GM21360 (cell line): ENCODE data around the gene ACTR5.
"Not testable (repeated sequence)": the region's sequence is repeated elsewhere in the genome, so short reads cannot be mapped to it uniquely, and the experiment has no call there.

ENCODE experiments used
- ATAC-seq: cut with Tn5 transposase; IDR thresholded peaks from one replicate; pipeline ENCODE4 v1.9.1; 2021; ENCODE audit warnings: mild to moderate bottlenecking, moderate library complexity; ENCODE audit not compliant: unreplicated experiment

ACTR5 gene

DNA sequence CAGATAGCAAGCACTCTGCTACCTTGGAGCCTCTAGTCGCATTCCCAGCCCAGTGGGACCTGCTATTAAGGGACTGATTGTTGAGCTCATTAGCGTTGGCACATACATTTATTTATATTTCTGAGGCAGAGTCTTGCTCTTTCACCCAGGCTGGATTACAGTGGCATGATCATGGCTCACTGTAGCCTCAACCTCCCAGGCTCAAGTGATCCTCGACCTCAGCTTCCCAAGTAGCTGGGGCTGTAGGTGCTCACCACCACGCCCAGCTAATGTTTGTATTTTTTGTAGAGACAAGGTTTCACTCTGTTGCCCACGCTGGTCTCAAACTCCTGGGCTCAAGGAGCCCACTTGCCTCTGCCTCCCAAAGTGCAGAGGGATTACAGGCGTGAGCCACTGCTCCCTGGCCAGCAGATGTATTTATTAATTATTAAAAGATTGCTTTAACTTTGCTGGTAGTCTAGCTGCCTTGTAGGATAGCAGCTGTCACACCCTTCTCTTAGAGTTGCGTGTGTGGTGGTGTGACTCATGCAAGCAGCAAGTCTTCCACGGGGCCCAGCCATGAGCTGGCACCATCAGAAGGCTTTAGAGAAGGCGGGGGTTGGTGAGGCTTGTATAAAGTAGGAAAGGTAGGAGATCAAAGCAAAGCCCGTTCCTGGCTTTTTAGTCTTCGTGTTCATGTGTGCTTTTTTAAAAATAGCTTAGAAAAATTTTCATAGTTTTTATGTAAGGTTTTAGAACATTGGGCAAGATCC is 16.5 kb downstream of the ACTR5 start:
- ATAC-seq: no peak

DNA sequence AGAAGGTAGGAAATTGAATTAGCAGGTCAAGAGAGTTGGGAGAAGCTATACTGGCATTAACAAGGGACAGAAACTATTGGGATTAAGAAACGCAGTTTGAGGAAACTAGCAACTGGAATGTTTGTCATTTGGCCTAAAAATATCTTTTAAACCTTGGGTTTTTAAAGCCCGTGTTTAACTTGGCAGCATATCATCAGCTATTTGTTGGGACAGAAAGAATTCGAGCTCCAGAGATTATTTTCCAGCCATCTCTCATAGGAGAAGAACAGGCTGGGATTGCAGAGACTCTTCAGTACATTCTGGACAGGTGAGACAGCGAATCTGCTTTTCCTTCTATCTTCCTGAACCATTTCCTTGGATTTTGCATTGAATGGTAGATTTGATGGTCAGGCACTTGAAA is 17.8 kb downstream of the ACTR5 start:
- no peak for ATAC-seq

DNA sequence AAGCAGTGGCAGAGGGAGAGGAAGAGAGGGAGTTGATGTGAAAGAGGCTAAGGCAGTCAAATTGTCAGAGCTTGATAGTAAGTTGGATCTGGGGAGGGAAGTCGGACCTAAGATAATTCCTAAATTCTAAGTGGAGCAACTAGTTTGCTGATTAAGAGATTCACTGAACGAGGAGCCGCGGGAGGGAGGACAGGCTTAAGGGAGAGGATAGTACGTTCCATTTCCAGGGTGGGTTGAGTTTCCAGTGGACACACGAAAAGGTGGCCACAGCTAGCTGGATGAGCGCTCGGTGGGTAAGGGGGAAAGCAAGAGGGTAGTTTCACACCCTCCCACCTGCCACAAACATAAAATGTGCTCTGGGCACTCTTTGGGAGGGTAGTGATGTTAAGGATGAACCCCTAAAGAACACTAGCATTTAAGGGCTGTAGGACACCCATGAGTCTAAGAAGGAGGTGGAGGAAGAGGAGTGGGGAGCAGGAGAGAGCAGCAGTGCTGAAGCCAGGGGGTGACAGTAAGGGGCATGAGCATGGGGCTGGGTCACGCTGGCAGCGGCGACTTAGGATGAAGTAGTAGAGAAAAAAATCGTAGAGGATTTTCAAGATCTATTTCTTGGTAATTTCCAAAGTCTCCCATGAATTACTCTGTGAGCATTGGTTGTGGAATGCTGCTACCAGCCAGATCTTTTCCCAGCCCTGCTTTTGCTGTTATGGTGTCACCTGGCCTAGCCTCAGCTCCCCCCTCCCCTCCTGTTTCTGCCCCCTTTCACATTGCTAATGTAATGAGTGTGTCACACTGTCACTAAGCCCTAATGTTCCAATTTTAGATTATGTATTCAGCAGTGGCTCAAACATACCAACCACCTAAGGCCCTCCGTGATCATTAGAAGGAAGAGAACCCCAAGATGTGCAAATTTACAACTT is 21.4 kb downstream of the ACTR5 start:
- no peak for ATAC-seq

DNA sequence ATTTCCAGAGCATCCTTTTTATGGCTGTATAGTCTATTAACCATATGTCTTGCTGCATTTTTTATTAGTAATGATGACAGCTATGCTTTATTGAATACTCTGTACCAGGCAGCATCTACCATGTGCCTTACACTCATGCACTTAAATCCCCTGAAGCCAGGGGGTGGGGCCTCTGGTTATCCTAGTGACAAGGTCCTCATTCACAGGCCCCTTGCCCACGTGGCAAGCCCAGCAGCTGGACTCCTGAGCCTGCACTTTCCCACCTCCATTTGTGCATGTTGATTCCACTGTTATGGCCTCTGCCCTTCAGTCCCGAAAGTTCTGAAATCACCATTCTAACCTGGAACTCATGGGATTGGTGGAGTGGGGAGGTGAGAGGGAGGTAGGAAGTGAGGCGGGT is 22.3 kb downstream of the ACTR5 start:
- no peak for ATAC-seq

DNA sequence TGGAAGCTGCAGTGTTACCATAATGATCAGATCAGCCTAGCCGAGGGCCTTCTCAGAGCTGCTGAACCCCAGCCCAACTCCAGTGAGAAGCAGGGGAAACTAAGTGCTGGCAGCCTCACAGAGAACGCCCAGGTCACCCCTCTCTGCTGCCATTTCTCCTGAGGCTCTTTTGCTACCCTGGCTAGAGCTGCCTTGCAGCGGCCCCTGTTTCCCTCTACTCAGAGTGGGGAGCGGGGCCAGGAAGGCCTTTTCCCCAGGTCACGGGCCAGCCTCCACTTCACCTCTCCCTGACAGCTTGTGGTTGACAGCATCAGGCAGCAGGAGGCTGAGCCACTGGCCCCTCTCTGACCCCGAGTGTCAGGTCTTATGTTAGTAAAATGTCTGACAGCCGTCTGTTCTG is 22.7 kb downstream of the ACTR5 start:
- ATAC-seq: no peak

DNA sequence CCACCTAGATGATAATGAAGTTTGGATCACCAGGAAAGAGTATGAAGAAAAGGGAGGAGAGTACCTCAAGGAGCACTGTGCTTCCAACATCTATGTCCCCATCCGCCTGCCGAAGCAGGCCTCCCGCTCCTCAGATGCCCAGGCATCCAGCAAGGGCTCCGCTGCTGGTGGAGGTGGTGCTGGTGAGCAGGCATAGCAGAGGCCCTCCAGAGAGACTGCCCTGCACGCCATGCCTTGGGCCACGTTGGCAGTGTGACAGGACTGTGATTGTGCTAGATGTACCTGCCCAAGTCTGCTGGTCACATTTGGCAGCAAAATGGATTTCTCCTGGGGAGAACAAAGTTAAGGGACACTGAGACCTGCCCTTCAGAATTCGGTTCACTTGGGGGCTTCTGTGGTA is 23.4 kb downstream of the ACTR5 start:
- no peak for ATAC-seq

DNA sequence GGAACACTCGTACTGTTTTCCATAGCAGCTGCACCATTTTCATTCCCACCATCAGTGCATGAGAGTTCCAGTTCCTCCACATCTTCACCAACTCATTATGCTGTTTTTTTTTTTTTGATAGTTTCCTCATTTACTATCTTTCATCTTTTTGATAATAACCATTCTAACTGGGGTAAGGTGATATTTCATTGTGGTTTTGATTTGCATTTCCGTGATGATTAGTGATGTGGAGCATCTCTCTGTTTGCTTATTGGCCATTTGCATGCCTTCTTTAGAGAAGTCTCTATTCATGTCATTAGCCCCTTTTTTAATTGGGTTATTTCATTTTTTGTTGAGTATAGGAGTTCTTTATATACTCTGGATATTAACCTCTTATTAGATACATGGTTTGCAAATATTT is 25.9 kb downstream of the ACTR5 start:
- ATAC-seq: no peak

DNA sequence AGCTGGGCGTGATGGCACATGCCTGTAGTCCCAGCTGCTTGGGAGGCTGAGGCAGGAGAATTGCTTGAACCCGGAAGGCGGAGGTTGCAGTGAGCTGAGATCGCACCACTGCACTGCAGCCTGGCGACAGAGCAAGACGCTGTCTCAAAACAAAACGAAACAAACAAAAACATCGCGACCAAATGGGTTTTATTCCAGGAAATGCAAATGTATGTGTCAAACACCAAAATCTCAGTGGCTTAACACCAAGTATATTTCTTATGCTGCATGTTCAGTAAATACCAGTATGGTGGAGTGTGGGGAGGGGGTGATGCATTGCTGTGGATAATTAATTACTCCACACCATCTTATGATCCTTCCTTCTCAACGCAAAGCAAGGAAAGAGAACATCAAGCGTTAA is 28.1 kb downstream of the ACTR5 start:
- no peak for ATAC-seq

DNA sequence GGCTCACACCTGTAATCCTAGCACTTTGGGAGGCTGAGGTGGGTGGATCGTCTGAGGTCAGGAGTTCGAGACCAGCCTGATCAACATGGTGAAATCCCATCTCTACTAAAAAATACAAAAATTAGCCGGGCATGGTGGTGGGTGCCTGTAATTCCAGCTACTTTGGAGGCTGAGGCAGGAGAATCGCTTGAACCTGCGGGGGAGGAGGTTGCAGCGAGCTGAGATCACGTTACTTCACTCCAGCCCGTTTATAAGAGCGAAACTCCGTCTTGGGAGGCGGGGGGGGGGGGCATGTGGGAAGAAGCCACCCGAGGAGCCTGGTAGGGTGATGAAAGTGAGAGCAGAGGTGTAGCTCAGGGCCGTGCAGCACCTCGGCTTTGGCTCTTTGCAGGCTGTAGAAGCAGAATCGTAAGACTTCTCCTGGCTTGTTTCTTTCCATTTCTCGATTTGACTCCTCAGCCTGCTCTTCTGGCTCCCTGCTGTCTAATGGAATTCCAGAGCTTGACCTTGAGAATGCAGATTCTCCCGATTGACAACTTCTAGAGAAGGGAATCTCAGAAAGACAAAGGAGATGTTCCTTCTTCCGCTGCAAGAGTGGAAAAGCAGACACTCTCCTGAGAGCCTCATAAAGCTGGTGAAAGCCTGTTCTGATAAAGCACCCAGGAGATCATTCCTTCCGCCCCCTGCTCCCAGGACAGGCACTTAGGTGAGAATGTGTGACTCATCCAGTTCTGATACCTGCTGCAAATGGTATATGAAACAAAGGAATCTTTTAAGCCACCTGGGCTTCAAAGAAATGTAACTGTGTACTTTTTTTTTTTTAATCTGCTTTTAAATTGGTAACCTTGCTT is 31.2 kb downstream of the ACTR5 start:
- ATAC-seq: no peak

DNA sequence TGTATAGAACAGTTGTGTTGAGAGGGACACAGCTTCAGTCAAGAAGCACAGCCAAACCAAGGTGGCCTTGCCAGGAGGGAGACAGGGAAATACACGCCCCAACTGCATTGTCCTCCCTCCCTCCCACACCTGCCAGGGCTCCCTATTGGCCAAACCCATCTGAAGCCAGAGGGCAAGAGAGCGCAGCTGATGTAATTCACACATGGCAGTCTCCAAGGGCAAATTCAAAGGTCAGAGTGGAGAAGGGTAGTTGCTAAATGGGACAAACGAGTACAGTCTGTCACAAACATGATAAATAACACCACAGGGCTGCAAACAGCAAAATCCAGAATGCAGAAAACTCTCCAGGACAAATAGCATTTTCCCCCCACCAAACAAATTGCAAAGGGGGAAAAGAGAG is 34.0 kb downstream of the ACTR5 start:
- no peak for ATAC-seq

DNA sequence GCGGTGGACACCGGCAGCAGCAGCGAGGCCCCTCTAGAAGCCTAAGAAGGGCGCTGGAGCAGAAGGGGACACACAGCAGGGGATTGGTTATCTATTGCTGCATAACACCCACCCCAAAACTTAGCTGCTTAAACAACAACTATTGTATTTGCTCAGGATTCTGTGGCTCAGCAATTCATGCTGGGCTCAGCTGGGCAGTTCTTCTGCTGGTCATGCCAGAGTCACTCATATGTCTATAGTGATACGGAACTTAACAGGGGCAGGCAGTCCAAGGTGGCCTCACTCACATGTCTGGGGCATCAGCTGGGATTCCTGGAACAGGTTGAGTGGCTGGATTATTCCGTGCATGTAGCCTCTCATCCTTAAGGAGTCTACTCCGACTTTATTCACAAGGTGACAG is 39.6 kb downstream of the ACTR5 start:
- no peak for ATAC-seq

DNA sequence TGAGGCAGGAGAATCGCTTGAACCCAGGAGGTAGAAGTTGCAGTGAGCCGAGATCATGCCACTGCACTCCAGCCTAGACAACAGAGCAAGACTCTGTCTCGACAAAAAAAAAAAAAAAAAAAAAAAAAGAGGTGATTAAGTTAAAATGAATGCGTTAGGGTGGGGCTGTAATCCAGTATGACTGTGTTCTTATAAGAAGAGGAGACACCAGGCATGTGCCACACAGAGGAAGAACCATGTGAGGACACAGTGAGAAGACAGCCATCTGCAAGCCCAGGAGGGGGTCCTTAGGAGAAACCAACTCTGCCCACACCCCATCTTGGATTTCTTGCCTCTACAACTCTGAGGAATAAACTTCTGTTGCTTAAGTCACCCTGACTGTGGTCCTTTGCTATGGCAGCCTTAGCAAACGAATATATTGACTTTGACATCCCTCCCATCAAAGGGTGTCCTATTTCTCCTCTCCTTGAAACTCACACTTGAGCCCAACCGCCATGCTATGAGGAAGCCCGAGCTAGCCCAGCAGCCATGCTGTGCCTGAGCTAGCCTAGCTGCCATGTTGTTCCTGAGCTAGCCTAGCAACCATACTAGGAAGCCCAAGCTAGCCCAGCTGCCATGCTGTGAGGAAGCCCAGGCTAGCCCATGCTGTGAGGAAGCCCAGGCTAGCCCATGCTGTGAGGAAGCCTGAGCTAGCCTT is 41.4 kb downstream of the ACTR5 start:
- ATAC-seq: no peak

DNA sequence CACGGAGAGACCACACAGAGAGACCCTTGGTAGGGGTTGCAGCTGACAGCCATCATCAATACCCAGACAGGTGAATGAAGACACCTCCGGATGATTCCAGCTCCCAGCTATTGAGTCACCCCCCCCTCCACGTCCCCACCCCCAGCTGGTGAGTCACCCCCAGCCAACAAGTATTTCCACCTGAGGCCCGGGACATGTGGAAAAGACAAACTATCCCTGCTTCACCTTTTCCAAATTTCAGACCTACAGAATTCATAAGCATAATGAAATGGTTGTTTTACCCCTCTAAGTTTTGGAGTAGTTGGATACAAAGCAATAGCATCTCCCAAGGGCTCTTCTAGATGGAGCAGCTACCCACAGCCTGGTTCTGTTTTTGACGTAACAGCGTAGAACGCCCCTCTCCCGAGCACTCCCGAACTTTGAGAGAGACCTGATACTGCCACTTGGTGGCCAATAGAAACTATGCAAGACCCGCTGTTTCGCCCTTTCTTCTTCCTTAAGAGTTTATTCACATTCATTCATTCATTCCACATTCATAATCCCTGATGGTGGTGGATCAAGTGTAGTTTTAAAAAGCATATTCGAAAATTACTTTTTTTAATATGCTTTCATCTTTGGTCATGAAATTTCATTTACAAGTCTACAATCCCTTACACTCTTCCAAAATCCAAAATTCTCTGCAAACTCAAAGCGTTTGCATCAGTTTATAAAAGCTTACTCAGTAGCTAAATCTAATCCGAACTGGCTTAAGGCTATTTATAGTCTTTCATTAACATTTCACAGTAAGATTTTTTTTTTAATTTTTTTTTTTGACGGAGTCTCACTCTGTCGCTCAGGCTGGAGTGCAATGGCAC is 42.2 kb downstream of the ACTR5 start:
- no peak for ATAC-seq

DNA sequence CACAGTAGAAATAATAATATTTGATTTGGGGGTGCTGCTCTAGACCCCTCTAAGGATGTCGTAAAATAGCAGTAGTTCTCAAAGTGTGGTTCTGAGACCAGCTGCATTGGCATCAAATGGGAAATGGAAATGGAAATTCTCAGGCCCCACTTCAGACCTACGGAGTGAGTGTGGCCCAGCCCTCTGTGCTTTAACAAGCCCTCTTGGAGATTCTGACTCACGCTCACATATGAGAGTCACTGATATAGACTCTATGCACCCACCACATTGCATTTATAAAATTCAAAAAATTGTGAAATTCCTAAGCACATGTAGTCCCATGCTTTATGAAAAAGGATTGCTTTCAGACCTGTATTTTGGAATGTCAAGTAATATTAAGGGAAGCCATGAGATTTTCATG is 43.0 kb downstream of the ACTR5 start:
- no peak for ATAC-seq

DNA sequence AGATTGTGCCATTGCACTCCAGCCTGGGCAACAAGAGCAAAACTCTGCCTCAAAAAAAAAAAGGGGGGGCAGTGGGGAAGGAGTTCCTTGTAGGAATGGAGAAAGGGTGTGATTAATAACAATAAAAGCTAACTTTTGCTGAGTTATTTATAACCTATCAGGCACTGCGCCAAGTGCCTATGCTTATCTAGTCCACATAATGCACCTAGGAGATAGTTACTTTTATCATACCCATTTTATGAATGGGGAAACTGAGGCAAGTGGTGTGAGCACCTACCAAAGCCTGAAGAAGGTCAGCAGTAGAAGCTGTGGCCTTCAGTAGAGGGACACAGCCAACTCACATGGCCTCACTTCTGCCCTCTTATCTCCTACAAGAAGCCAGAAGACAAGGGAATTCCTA is 43.7 kb downstream of the ACTR5 start:
- no peak for ATAC-seq

DNA sequence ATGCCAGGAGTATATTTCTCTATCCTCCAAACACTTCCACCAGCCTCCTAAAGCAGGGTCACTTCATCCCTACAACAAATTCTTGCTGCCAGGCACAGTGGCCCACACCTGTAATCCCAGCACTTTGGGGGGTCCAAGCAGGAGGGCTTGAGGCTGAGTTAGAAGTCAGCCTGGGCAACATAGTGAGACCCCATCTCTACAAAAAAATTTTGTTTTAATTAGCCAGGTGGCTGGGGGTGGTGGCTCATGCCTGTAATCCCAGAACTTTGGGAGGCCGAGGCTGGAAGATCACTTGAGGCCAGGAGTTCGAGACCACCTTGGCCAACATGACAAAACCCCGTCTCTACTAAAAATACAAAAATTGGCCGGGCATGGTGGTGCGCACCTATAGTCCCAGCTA is 45.8 kb downstream of the ACTR5 start:
- ATAC-seq: not testable (repeated sequence)

DNA sequence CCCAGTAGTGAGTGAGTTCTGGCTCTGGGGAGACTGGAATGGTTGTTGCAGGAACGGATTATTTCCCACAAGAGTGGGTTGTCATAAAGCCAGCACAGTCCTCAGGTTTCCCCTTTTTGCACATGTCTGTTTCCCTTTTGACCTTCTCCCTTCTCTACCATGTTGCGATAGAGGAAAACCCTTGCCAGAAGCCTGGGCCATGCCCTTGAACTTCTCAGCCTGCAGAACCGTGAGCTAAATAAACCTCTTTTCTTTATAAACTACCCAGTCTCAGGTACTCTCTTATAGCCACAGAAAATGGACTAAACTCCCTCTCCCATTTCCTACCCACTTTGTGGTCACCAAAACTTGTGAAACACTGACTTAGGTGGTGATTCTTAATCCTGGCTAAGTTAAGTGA is 50.0 kb downstream of the ACTR5 start:
- ATAC-seq: no peak

DNA sequence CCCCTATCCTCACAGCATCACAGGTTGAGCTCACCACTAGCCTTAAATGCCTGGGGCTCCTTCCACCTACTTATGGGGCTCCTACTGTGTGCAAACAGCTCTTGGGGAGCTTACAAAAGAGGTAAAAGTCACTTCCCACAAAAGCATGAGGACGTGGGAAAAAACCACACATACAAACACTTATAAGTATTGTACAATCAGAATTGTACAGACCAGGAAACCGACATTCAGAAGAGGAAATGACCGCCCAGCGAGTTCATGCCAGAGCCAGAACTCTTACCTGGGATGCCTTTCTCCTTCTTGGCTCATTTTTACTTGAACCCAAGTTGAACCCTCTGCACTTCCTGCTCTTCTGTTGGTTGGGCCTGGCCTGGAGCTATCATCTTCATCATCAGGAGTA is 50.9 kb downstream of the ACTR5 start:
- ATAC-seq: no peak

DNA sequence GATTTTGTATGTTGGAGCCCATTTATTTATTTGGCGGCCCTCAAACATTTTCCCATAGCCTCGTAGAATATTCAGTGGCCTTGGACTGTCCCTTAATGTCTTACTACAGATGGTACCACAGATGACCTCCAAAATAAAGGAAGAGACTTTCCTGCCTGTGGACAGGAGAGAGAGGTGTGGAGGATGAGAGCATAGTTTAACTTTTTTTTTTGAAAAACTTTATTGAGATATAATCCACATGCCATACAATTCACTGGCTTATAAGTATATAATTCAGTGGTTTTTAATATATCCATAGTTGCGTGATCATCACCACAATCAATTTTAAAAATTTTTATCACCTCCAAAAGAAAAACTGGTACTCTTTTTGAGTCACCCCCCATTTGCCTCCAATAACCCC is 52.6 kb downstream of the ACTR5 start:
- ATAC-seq: no peak

DNA sequence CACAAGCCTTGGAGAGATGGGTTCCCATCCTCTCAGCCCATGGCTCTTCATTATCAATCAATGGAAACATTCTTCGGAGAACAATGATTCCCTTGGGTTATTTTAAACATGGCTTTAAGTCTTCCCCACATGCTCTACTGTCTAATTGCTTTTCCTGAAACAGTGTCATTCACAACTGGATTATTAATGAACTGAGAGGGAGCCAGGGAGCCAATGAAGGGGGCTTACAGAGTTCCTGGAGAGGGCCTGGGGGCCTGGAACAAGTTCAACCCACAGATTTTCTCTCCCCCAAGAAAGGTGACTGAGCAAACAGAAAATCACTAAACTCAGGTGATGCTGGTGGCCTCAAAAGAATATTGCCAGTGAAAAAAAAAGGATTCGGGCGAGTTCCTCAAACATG is 56.0 kb downstream of the ACTR5 start:
- ATAC-seq: no peak
